BLaER1 treated with 17β-estradiol and CSF1 and Interleukin-3, amounts not matched to agents 10 nM and 100 nM (cell line): ENCODE measurements around the gene CCN5.

ENCODE experiments used
- H3K27ac ChIP-seq, 11 experiments: shearing (Covaris generic); formaldehyde crosslinking; 2 replicates each; pipeline ENCODE4 v1.8.1; 2022
- H3K27me3 ChIP-seq, 11 experiments: shearing (Covaris generic); formaldehyde crosslinking; 2 replicates each; pipeline ENCODE4 v1.8.1; 2022
- H3K36me3 ChIP-seq, 11 experiments: shearing (Covaris generic); formaldehyde crosslinking; 2 replicates each; pipeline ENCODE4 v1.8.1; 2022
- H3K4me1 ChIP-seq, 10 experiments: shearing (Covaris generic); formaldehyde crosslinking; 2 replicates each; pipeline ENCODE4 v1.8.1; 2022
- H3K4me2 ChIP-seq, 11 experiments: shearing (Covaris generic); formaldehyde crosslinking; 2 replicates each; pipeline ENCODE4 v1.8.1; 2022
- H3K4me3 ChIP-seq, 10 experiments: shearing (Covaris generic); formaldehyde crosslinking; 2 replicates each; pipeline ENCODE4 v1.8.1; 2022
- H3K9ac ChIP-seq, 11 experiments: shearing (Covaris generic); formaldehyde crosslinking; 2 replicates each; pipeline ENCODE4 v1.8.1; 2022
- H3K9me3 ChIP-seq, 11 experiments: shearing (Covaris generic); formaldehyde crosslinking; replicated peaks in 1 of 11; 2 replicates each; pipeline ENCODE4 v1.8.1; 2022
- H4K20me1 ChIP-seq, 11 experiments: shearing (Covaris generic); formaldehyde crosslinking; 2 replicates each; pipeline ENCODE4 v1.8.1; 2022
- Cebpa-rat ChIP-seq, 11 experiments: shearing (Covaris generic); IDR thresholded peaks; 2 replicates each; pipeline ENCODE4 v1.8.1; 2022

The CCN5 gene

GRCh38 chr20:44701118-44701857 lies 13.9 kb upstream of the CCN5 start:
- Histone ChIP-seq H3K9me3 (no peaks in the 10 kb centered on the region), H3K4me3 (no peak overlapping the region; a peak in 1 of 20 replicates), H3K36me3 (no peaks in the 10 kb centered on the region), H3K4me2 (peak overlapping the region; percentile 80 to 97 (median 89)), H3K4me1 (peaks cover 52 to 96% (median 71%) of the 10 kb centered on the region in 10 experiments), H3K9ac (peak overlapping the region in 3 of 11 experiments; percentile 3 to 50 (median 18); a peak in 2 of 22 replicates), H3K27me3 (peaks cover 0 to 13% (median 0%) of the 10 kb centered on the region in 11 experiments; a peak in 4 of 22 replicates), H3K27ac (peak overlapping the region in 2 of 11 experiments; percentile 2 to 29; a peak in 1 of 22 replicates), H4K20me1 (no peaks in the 10 kb centered on the region; a peak in 1 of 22 replicates)
- no peak for TF ChIP-seq Cebpa-rat (IDR thresholded peaks at IDR 0.05)

- Histone ChIP-seq H3K9me3 (no peaks in the 10 kb centered on the region), H3K27ac (peak overlapping the region in 2 of 11 experiments; percentile 29 to 55; a peak in 1 of 22 replicates), H3K36me3 (no peaks in the 10 kb centered on the region), H3K9ac (peak overlapping the region in 4 of 11 experiments; percentile 3 to 50 (median 8); a peak in 3 of 22 replicates), H3K4me2 (peak overlapping the region; percentile 80 to 97 (median 89)), H3K27me3 (peaks cover 0 to 13% (median 0%) of the 10 kb centered on the region in 11 experiments; a peak in 4 of 22 replicates), H3K4me3 (no peak overlapping the region), H3K4me1 (peaks cover 47 to 94% (median 66%) of the 10 kb centered on the region in 10 experiments), H4K20me1 (no peaks in the 10 kb centered on the region; a peak in 1 of 22 replicates)
- no peak for TF ChIP-seq Cebpa-rat (IDR thresholded peaks at IDR 0.05)
Measured at GRCh38 chr20:44701858-44702256, 13.3 kb upstream of the CCN5 start.

- peak overlapping the region in 5 of 10 experiments; percentile 8 to 53 (median 23); a peak in 5 of 20 replicates for H3K4me3 ChIP-seq
- peaks cover 40 to 85% (median 58%) of the 10 kb centered on the region in 10 experiments for H3K4me1 ChIP-seq
- no peak for TF ChIP-seq Cebpa-rat (IDR thresholded peaks at IDR 0.05)
- H3K27ac ChIP-seq, result peak overlapping the region in 10 of 11 experiments; percentile 26 to 62 (median 45); a peak in 15 of 22 replicates
- H3K9me3 ChIP-seq, result no peaks in the 10 kb centered on the region
- peak overlapping the region; percentile 80 to 97 (median 89) for H3K4me2 ChIP-seq
- H3K27me3 ChIP-seq, result peaks cover 0 to 13% (median 0%) of the 10 kb centered on the region in 11 experiments; a peak in 4 of 22 replicates
- no peaks in the 10 kb centered on the region for H3K36me3 ChIP-seq
- H3K9ac ChIP-seq, result peak overlapping the region in 10 of 11 experiments; percentile 3 to 62 (median 37); a peak in 16 of 22 replicates
- no peaks in the 10 kb centered on the region; a peak in 1 of 22 replicates for H4K20me1 ChIP-seq
Measured at GRCh38 chr20:44702776-44703175, 12.4 kb upstream of the CCN5 start.

GRCh38 chr20:44703183-44703925 lies 11.8 kb upstream of the CCN5 start:
- TF ChIP-seq Cebpa-rat (IDR thresholded peaks at IDR 0.05), result no peak
- Histone ChIP-seq H3K9me3 (no peaks in the 10 kb centered on the region), H3K9ac (peak overlapping the region in 10 of 11 experiments; percentile 3 to 62 (median 34); a peak in 11 of 22 replicates), H3K36me3 (no peaks in the 10 kb centered on the region), H4K20me1 (no peaks in the 10 kb centered on the region; a peak in 1 of 22 replicates), H3K4me1 (peaks cover 40 to 80% (median 57%) of the 10 kb centered on the region in 10 experiments), H3K4me2 (peak overlapping the region; percentile 80 to 97 (median 89)), H3K27ac (peak overlapping the region in 10 of 11 experiments; percentile 26 to 62 (median 45); a peak in 14 of 22 replicates), H3K27me3 (peaks cover 0 to 13% (median 0%) of the 10 kb centered on the region in 11 experiments; a peak in 4 of 22 replicates), H3K4me3 (peak overlapping the region in 5 of 10 experiments; percentile 8 to 53 (median 23); a peak in 4 of 20 replicates)

- no peak overlapping the region for H3K4me3 ChIP-seq
- no peak overlapping the region for H3K9ac ChIP-seq
- peaks cover 0 to 13% (median 0%) of the 10 kb centered on the region in 11 experiments; a peak in 4 of 22 replicates for H3K27me3 ChIP-seq
- peak overlapping the region; percentile 80 to 97 (median 89) for H3K4me2 ChIP-seq
- H3K36me3 ChIP-seq, result no peaks in the 10 kb centered on the region
- no peaks in the 10 kb centered on the region for H3K9me3 ChIP-seq
- H4K20me1 ChIP-seq, result no peaks in the 10 kb centered on the region; a peak in 1 of 22 replicates
- H3K27ac ChIP-seq, result no peak overlapping the region
- TF ChIP-seq Cebpa-rat (IDR thresholded peaks at IDR 0.05), result no peak
- H3K4me1 ChIP-seq, result peaks cover 40 to 74% (median 51%) of the 10 kb centered on the region in 10 experiments
Measured at GRCh38 chr20:44703956-44704488, 11.1 kb upstream of the CCN5 start.

GRCh38 chr20:44704551-44704971 lies 10.6 kb upstream of the CCN5 start:
- Histone ChIP-seq H4K20me1 (no peaks in the 10 kb centered on the region; a peak in 1 of 22 replicates), H3K4me3 (no peak overlapping the region), H3K27me3 (peaks cover 0 to 13% (median 0%) of the 10 kb centered on the region in 11 experiments; a peak in 4 of 22 replicates), H3K9me3 (no peaks in the 10 kb centered on the region), H3K4me2 (peak overlapping the region; percentile 80 to 97 (median 89); a peak in 19 of 22 replicates), H3K4me1 (peaks cover 40 to 68% (median 50%) of the 10 kb centered on the region in 10 experiments), H3K9ac (no peak overlapping the region), H3K27ac (no peak overlapping the region), H3K36me3 (no peaks in the 10 kb centered on the region)
- TF ChIP-seq Cebpa-rat (IDR thresholded peaks at IDR 0.05), result no peak

- peaks cover 39 to 59% (median 42%) of the 10 kb centered on the region in 10 experiments for H3K4me1 ChIP-seq
Measured at GRCh38 chr20:44705364-44706094, 9.6 kb upstream of the CCN5 start.

More at GRCh38 chr20:44705364-44706094, 9.6 kb upstream of the CCN5 start:
- H3K27me3 ChIP-seq, result peaks cover 0 to 10% (median 0%) of the 10 kb centered on the region in 11 experiments; a peak in 4 of 22 replicates
- H4K20me1 ChIP-seq, result no peaks in the 10 kb centered on the region; a peak in 1 of 22 replicates
- no peak overlapping the region for H3K4me3 ChIP-seq
- H3K27ac ChIP-seq, result no peak overlapping the region
- peak overlapping the region in 4 of 11 experiments; percentile 14 to 94 (median 24); a peak in 2 of 22 replicates for H3K4me2 ChIP-seq
- no peak for TF ChIP-seq Cebpa-rat (IDR thresholded peaks at IDR 0.05)
- H3K9me3 ChIP-seq, result no peaks in the 10 kb centered on the region
- no peak overlapping the region for H3K9ac ChIP-seq
- H3K36me3 ChIP-seq, result no peaks in the 10 kb centered on the region
